Epidermal melanocyte (primary cell): ENCODE results near the gene FNDC3A.

Source experiments
- DNase-seq: peaks from one replicate; pipeline ENCODE4 v3.0.0; 2011; ENCODE audit warnings: low spot score; ENCODE audit not compliant: insufficient read length

Gene FNDC3A

GRCh38 chr13:48975856-48976575, at the start of gene FNDC3A:
Gene FNDC3A, plus strand, starts transcription at chr13:48975912. Its CDS starts 30,279 bp downstream, at chr13:49006191.
- peak; percentile 80 for DNase-seq

- DNase-seq, result no peak
Measured at GRCh38 chr13:48928757-48929430, 46.8 kb upstream of the FNDC3A start.

- DNase-seq, result no peak
Measured at GRCh38 chr13:48930918-48931317, 44.8 kb upstream of the FNDC3A start.

- DNase-seq, result no peak
Measured at GRCh38 chr13:48938308-48938943, 37.3 kb upstream of the FNDC3A start.

- no peak for DNase-seq
Measured at GRCh38 chr13:48939728-48940127, 36.0 kb upstream of the FNDC3A start.

GRCh38 chr13:48942131-48942530, 33.6 kb upstream of the FNDC3A start:
- no peak for DNase-seq

- DNase-seq, result no peak
Measured at GRCh38 chr13:48944221-48944620, 31.5 kb upstream of the FNDC3A start.

GRCh38 chr13:48945626-48946025, 30.1 kb upstream of the FNDC3A start:
- no peak for DNase-seq

- no peak for DNase-seq
Measured at GRCh38 chr13:48946163-48946562, 29.5 kb upstream of the FNDC3A start.

- DNase-seq, result no peak
Measured at GRCh38 chr13:48949566-48950500, 25.9 kb upstream of the FNDC3A start.

- no peak for DNase-seq
Measured at GRCh38 chr13:48950501-48950875, 25.2 kb upstream of the FNDC3A start.

GRCh38 chr13:48954081-48954480, 21.6 kb upstream of the FNDC3A start:
- no peak for DNase-seq

GRCh38 chr13:48955536-48955935, 20.2 kb upstream of the FNDC3A start:
- DNase-seq, result no peak

GRCh38 chr13:48961379-48961778, 14.3 kb upstream of the FNDC3A start:
- DNase-seq, result no peak

GRCh38 chr13:48962281-48962680, 13.4 kb upstream of the FNDC3A start:
- DNase-seq, result no peak

GRCh38 chr13:48965736-48966135, 10.0 kb upstream of the FNDC3A start:
- DNase-seq, result no peak

- no peak for DNase-seq
Measured at GRCh38 chr13:48969685-48970084, 6.0 kb upstream of the FNDC3A start.

GRCh38 chr13:48973845-48974431, 1.8 kb upstream of the FNDC3A start:
- DNase-seq, result no peak

GRCh38 chr13:48975101-48975855, 434 bp upstream of the FNDC3A start:
- DNase-seq, result no peak

- DNase-seq, result no peak
Measured at GRCh38 chr13:48976576-48977285, 1.0 kb downstream of the FNDC3A start.
